ENCODE results near the gene CCDC3.

CCDC3 gene

GRCh38 chr10:13006037-13006436 lies 4.5 kb upstream of the CCDC3 start:
- Histone ChIP-seq H2AFZ (ENCODE audit: low read length) (no peak overlapping the region), H4K20me1 (ENCODE audit: insufficient read depth, low read length) (no peaks in the 10 kb centered on the region), H3K9me3 (replicated peaks; ENCODE audit: insufficient read depth, low read length) (no peaks in the 10 kb centered on the region), H3K4me2 (ENCODE audit: low read depth, low read length) (no peak overlapping the region), H3K9me2 (replicated peaks; ENCODE audit: insufficient read depth, low read length) (no peaks in the 10 kb centered on the region), H3K36me3 (replicated peaks; ENCODE audit: insufficient read depth, low read length) (no peaks in the 10 kb centered on the region), H3K9ac (ENCODE audit: low read length) (no peak overlapping the region), H3K27ac (ENCODE audit: low read length) (no peak overlapping the region), H3K4me3 (ENCODE audit: low read length) (no peak overlapping the region), H3K79me2 (ENCODE audit: low read length) (no peaks in the 10 kb centered on the region), H3K27me3 (replicated peaks; ENCODE audit: insufficient read depth, low read length) (no peaks in the 10 kb centered on the region), H3K4me1 (ENCODE audit: low read length) (no peaks in the 10 kb centered on the region), H3F3A (ENCODE audit: insufficient read depth, low read length) (no peaks in the 10 kb centered on the region)
- TF ChIP-seq EZH2phosphoT487 (IDR thresholded peaks at IDR 0.05; ENCODE audit: low read length): no peak
- no peak for TF ChIP-seq EZH2 (optimal IDR thresholded peaks at IDR 0.05; ENCODE audit: low read depth, low read length)
- no peak for TF ChIP-seq CTCF (IDR thresholded peaks at IDR 0.05; ENCODE audit: low read length)
- no peak for DNase-seq

GRCh38 chr10:13003759-13004158 lies 2.2 kb upstream of the CCDC3 start:
- H3K4me2 ChIP-seq (ENCODE audit: low read depth, low read length): no peak overlapping the region
- H3K79me2 ChIP-seq (ENCODE audit: low read length): no peaks in the 10 kb centered on the region
- no peak overlapping the region for H3K9ac ChIP-seq (ENCODE audit: low read length)
- TF ChIP-seq CTCF (IDR thresholded peaks at IDR 0.05; ENCODE audit: low read length): no peak
- no peak for TF ChIP-seq EZH2phosphoT487 (IDR thresholded peaks at IDR 0.05; ENCODE audit: low read length)
- no peak overlapping the region for H3K4me3 ChIP-seq (ENCODE audit: low read length)
- no peaks in the 10 kb centered on the region for H4K20me1 ChIP-seq (ENCODE audit: insufficient read depth, low read length)
- H2AFZ ChIP-seq (ENCODE audit: low read length): no peak overlapping the region
- no peaks in the 10 kb centered on the region for H3K36me3 ChIP-seq (replicated peaks; ENCODE audit: insufficient read depth, low read length)
- no peak for DNase-seq
- H3K9me2 ChIP-seq (replicated peaks; ENCODE audit: insufficient read depth, low read length): no peaks in the 10 kb centered on the region
- H3K4me1 ChIP-seq (ENCODE audit: low read length): no peaks in the 10 kb centered on the region
- H3K27me3 ChIP-seq (replicated peaks; ENCODE audit: insufficient read depth, low read length): no peaks in the 10 kb centered on the region
- H3K27ac ChIP-seq (ENCODE audit: low read length): no peak overlapping the region
- H3F3A ChIP-seq (ENCODE audit: insufficient read depth, low read length): no peaks in the 10 kb centered on the region
- no peaks in the 10 kb centered on the region for H3K9me3 ChIP-seq (replicated peaks; ENCODE audit: insufficient read depth, low read length)

GRCh38 chr10:13003004-13003403 lies 1.5 kb upstream of the CCDC3 start:
- H3K9me2 ChIP-seq (replicated peaks; ENCODE audit: insufficient read depth, low read length): no peaks in the 10 kb centered on the region
- no peak overlapping the region for H3K9ac ChIP-seq (ENCODE audit: low read length)
- no peak for DNase-seq
- H2AFZ ChIP-seq (ENCODE audit: low read length): no peak overlapping the region
- no peak overlapping the region for H3K27ac ChIP-seq (ENCODE audit: low read length)
- no peaks in the 10 kb centered on the region for H3K36me3 ChIP-seq (replicated peaks; ENCODE audit: insufficient read depth, low read length)
- H3K4me2 ChIP-seq (ENCODE audit: low read depth, low read length): no peak overlapping the region
- H3K27me3 ChIP-seq (replicated peaks; ENCODE audit: insufficient read depth, low read length): no peaks in the 10 kb centered on the region
- H3F3A ChIP-seq (ENCODE audit: insufficient read depth, low read length): no peaks in the 10 kb centered on the region
- H3K79me2 ChIP-seq (ENCODE audit: low read length): no peaks in the 10 kb centered on the region
- no peaks in the 10 kb centered on the region for H4K20me1 ChIP-seq (ENCODE audit: insufficient read depth, low read length)
- no peak for TF ChIP-seq EZH2 (optimal IDR thresholded peaks at IDR 0.05; ENCODE audit: low read depth, low read length)
- no peak for TF ChIP-seq EZH2phosphoT487 (IDR thresholded peaks at IDR 0.05; ENCODE audit: low read length)
- TF ChIP-seq CTCF (IDR thresholded peaks at IDR 0.05; ENCODE audit: low read length): no peak
- H3K9me3 ChIP-seq (replicated peaks; ENCODE audit: insufficient read depth, low read length): no peaks in the 10 kb centered on the region
- H3K4me1 ChIP-seq (ENCODE audit: low read length): no peaks in the 10 kb centered on the region
- no peak overlapping the region for H3K4me3 ChIP-seq (ENCODE audit: low read length)
